ENCODE results near the gene MAGI3.
"Not testable (repeated sequence)": the region's sequence is repeated elsewhere in the genome, so short reads cannot be mapped to it uniquely, and the experiment has no call there.

MAGI3 gene

DNA sequence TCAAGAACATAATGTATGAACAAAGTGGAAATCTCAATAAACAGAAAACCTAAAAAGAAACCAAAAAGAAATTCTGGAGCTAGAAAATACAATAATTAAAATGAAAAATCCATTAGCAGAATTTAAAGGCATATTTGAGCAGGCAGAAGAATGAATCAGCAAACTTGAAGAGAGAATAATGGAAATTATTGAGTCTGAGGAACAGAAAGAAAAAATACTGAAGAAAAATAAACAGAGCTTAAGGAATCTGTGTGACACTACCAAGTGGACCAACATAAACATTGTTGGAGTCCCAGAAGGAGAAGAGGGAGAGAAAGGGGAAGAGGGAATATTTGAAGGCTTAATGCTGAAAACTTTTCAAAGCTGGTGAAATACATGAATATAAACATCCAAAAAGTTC lies 54.5 kb downstream of the MAGI3 start:
- no peak for DNase-seq

DNA sequence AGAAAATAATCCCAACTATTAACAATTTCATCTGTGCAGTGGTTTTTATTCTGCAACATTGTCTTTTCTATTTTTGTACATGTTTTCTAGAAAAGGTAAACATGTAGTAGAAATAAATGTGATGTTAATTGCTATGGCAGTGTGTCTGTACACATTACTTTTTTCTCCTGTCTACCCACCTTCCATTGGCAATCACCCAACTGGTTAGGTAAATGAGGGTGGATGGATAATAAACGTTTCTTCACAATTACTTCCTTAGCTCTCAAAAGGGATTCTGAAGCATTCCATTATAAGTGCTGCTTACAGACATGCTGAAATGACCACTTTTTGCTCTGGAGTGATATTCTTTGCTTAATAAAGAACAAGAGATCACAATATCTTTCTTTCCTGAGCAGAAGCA lies 61.4 kb downstream of the MAGI3 start:
- no peak for DNase-seq

DNA sequence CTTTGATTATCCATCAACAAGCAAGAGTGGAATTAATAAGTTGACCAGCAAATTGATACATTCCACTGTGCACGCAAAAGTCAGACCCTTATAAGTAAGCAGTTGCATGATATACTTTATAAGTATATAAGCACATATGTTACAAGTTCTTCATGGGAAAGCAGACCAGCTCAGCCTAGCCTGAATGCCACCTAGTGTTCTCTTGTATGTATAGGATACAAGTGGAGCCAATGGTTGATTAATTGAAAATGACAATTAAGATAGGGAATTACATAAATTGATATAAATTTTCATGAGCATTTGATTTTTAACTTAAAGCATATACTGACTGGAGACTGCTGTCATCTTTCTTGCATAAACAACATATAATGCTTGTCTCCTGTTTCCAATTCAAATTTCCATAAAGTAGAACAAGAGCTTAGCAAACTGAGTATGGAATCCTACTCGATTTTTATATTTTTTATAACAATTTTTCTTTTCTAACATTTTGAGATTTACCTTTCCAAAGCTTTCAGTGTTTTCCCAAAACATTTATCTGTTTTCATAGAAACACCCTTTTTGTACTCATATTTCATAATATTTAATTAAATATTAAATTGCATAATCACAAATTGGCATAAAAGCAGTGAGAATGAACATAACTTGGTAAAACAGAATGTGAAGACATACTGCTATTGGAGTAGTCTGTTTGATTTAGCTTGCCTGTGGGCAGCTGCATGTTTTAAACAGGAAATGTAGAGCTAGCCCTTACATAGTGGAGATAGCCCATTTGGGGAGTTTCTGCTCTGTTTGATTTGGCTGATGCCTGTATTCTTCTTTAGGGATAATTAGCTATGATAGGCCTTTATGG lies 62.8 kb downstream of the MAGI3 start:
- DNase-seq, result no peak

DNA sequence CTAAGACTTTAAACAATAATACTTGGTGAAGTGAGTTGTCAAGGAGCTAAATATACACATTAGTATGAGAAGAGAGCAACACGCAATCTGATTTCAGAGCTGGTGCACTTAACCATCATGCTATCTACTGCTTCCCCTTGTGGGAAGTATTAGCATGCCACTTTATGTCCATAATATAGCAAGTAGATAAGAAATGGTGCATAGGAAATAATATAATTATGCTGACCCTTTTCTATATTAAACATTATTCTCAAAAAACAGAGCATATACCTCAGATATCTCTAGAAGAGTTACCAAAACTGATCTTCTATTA lies 63.4 kb downstream of the MAGI3 start:
- no peak for DNase-seq

DNA sequence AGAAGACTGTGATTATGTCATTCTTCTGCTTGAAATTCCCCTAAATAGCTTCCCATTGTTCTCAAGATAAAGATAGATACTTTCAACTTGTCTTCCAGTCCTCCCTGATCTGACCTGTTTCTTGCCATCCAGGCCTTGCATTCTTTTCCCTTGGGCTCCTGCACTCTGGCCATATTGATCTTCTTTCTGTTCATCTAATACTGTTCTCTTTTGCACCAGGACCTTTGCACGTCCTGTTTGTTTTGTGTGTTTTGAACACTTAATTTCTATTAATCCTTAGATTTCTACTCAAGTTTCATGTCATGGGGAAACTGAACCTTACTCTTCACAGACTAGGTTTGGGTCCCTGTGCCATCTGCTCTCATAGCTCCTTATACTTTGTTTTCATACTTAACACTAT lies 65.1 kb downstream of the MAGI3 start:
- no peak for DNase-seq

DNA sequence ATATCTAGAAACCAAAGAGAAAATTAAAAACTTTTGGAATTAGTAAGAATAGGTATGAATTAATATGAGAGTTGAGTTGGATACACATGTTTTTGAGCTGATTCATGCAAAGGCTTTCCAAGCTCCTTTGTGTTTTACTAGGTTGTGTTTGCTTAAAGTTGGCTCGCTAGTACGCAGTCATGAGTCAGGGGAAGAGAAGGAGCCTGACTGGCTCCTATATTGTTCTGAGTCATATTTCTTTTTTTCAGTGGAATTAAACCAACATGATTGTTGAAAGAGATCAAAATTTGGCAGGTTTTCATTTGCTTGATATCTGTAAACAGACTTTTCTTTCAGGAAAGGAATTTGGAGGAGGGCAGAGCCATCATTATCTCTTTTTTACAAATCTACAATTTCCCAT lies 66.7 kb downstream of the MAGI3 start:
- no peak for DNase-seq

DNA sequence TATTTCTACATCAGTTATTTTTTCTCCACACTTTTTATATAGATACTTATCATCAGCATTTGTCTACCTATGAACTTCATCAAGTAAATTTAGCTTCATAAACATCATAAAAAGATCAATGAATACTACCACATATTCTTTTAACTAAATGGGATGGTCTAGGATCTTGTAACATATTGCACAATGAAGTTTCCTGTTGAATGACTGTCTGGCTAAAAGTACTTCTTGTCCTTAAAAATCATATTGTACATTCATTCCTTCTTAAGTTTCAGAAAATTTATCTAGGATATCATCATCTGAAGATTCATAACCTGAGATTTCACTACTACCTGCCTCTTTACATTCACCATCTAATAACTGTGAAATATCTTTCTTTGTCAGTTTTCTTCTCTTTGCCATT lies 69.0 kb downstream of the MAGI3 start:
- no peak for DNase-seq

DNA sequence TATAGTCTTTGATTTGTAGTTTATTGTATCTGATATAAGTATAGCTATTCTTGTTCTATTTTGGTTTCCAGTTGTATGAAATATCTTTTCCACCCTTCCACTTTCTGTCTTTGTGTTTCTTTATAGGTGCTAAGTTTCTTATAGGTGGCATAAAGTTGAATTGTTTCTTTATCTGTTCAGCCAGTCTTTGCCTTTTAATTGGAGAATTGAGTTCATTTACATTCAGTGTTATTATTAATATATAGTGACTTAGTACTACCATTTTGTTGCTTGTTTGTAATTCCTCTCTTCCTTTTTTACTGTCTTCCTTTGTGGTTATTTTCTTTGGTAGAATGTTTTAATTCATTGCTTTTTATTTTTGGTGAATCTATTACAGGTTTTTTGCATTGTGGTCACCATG lies 77.7 kb downstream of the MAGI3 start:
- DNase-seq, result no peak

DNA sequence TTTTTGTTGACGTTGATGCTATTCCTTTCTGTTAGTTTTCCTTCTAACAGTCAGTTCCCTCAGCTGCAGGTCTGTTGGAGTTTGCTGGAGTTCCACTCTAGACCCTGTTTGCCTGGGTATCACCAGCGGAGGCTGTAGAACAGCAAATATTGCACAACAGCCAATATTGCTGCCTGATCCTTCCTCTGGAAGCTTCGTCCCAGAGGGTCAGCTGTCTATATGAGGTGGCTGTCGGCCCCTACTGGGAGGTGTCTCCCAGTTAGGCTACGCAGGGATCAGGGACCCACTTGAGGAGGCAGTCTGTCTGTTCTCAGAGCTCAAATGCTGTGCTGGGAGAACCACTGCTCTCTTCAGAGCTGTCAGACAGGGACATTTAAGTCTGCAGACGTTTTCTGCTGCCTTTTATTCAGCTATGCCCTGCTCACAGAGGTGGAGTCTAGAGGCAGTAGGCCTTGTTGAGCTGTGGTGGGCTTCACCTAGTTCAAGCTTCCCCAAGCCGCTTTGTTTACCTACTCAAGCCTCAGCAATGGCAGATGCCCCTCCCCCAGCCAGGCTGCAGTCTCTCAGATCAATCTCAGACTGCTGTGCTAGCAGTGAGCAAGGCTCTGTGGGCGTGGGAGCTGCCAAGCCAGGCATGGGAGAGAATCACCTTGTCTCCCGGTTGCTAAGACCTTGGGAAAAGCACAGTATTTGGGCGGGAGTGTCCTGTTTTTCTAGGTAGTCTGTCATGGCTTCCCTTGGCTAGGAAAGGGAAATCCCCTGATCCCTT lies 88.3 kb downstream of the MAGI3 start:
- not testable (repeated sequence) for DNase-seq

DNA sequence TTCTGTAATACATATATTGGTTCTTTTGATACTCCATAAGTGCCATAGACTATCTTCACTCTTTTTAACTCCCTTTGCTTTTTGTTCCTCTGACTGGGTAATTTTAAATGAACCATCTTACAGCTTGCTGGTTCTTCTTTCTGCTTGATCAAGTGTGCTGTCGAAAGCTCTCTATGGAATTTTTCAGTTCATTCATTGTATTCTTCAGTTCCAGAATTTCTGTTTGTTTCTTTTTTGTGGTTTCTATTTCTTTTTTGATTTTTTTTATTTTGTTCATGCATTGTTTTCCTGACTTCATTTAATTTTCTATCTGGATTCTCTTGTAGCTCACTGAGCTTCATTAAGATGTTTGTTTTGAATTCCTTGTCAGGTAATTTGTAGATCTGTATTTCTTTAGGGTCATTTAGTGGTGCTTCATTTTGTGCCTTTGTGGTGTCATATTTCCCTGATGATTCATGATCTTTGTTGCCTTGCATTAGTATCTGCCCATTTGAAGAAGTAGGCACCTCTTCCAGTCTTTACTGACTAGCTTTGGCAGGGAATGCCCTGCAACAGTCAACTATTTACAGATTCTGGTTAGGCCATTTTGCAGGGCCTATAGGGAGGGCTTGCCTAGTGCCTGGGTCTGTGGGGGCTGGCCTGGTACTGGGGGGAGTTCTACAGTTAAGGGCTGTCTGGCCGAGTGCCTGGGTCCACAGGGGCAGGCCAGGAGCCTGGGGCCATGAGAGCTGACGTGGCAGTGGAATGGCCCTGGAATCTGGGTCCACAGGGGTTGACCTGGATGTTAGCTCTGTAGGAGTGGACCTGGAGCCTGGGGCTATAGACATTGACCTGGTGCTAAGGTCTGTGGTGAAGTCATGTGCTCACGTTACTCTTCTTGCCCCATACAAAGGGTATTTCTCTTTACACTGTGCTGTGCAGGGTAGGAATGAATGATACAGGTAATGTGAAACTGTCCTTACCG lies 89.7 kb downstream of the MAGI3 start:
- no peak for DNase-seq

DNA sequence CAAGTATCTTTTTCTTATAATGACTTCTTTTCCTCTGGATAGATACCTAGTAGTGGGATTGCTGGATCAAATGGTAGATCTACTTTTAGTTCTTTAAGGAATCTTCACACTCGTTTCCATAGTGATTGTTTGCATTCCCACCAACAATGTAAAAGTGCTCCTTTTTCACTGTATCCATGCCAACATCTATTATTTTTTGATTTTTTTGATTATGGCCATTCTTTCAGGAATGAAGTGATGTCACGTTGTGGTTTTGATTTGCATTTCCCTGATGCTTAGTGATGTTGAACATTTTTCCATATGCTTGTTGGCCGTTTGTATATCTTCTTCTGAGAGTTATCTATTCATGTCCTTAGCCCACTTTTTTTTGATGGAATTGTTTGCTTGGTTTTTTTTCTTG lies 94.8 kb downstream of the MAGI3 start:
- DNase-seq, result not testable (repeated sequence)

DNA sequence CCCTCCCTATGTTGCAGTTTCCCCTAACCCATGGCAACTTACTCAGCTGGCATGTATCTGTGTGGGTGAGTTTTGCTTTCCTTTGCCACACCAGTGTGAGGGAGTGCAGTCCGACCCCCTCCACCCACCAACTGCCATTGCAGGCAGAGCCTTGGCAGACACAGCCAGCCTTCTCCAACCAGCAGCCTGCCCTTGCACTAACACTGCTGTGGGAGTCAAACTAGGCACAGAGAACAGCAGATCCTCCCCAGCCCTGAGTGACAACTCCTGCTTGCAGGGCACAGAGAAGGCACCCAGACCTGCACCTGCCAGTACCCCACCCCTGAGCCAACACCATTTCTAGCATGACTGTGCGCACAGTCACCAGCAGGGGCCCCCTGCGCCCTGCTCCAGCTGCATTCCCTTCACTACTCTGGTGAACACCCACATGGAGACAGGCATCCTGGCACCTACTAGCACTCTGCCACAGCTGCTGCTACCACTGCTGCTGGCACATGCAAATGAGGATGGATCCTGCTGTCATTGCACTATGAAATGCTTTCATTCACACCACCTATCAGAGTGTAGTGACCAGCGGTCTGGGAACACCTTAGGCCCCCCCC lies 98.4 kb downstream of the MAGI3 start:
- DNase-seq, result no peak

DNA sequence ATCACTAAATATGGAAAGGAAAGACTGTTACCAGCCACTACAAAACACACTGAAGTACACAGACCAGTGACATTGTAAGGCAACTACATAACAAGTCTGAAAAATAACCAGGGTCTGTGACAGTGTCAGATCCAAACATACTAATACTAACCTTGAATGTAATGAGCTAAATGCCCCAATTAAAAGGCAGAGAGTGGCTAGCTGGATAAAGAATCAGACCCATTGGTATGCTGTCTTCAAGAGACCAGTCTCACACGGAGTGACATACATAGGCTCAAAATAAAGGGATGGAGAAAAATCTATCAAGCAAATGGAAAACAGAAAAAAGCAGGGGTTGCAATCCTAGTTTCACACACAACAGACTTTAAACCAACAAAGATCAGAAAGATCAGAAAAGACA lies 100.1 kb downstream of the MAGI3 start:
- DNase-seq, result no peak

DNA sequence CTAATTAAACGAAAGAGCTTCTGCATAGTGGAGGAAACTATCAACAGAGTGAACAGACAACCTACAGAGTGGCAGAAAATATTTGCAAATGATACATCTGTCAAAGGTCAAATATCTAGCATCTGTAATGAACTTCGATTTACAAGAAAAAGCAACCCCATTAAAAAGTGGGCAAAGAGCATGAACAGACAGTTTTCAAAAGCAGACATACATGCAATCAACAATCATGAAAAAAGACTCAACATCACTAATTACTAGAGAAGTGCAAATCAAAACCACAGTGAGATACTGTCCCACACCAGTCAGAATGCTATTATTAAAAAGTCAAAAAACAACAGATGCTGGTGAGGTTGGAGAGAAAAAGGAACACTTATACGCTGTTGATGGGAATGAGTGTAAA lies 103.2 kb downstream of the MAGI3 start:
- DNase-seq, result no peak

DNA sequence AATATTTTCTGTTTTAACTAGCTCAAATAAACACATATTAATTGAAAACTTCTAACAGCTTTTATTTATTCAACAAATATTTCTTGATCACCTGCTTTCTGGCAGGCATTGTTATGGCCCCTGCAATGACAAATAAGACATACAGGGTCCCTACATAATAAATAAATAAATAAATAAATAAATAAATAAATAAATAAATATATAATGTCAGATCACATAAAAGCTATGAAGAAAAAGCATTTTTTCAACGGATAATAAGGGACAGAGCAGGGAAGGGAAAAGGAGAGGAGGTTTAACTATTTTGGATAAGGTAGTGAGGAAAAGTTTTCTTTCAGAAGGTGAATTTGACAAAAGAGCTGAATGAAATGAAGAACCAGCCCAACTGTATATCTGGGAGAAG lies 115.0 kb downstream of the MAGI3 start:
- DNase-seq, result no peak

DNA sequence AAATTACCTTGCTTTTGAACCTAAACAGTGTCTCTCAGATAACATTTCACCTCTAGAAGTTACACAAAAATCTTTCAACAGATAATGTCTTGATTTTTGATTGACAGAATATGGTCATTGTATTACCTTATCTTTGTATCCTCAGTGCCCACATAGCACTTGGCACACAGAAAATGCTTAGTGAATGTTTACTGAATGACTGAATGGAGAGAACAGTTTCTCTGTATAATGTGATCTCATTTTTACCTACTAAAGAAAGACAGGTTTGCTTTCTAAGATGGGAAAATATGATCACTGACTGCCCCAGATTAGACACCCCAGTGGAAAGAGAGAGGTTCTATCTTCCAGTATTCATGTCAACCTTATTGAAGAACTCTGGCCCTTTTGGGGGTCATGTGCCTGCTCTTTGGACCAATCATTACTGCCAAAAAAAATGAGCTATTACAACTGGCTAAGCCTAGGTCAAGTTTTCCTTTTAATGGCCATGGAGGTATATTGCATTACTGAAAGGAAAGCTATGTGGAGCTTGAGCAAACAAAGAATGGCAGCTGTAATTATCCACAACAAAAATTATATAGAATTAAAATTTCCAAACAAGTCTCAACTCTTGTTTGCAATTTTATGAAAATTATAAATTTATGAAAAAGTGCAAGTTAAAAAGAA lies 117.4 kb downstream of the MAGI3 start:
- no peak for DNase-seq

DNA sequence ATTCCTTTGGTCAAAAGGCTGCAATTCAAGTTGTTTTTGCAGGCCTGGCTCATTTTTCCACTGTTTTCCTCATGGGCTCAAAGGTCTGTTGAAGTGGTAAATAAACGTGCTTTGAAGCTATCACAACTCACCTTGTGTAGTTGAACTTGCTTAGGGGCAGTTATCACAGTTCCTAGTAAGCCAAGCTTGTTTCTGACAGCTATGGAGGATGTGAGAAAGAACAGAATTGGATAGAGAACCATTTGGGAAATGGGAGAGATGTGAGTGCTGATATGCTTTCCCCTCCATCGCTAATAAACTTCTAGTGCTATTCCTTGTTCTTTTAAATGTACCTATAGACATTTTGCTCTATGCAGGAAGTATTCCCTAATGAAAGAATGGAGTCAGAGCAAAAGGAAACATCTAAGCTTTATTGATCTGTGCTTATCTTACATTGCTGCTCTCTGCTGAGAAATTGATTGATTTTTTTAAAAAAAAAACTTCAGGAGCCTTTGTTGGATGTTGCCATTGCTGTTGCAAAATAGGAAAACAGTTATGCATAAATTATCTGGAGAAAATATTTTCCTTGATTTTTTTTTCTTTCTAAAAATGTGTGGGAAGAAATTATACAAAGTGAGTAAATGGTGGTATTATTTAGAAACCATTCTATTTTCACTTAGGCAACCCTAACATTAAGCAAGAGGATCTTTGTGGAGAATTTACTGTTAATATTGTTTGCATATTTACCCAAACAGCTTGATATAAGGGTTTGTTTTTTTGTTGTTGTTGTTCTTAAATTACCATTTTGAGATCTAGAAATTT lies 118.2 kb downstream of the MAGI3 start:
- no peak for DNase-seq

DNA sequence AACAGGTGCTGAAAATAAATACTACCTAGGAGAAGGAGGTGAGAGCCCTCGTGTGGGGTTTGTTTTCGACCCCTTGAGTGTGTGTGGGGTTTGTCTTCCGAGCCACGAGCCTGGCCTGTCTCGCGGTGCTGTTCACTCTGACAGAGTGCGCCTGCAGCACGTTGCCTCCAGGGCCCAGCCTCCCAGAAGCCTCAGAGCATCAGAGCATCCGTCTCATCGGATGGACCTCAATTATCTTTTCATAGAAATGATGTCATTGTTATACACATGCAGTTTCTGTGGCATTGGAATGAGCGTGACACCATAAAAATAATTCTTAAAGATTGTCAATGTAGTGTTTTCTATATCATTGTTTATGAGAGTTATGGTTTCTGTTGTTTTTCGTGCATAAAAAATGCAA lies 119.5 kb downstream of the MAGI3 start:
- not testable (repeated sequence) for DNase-seq

DNA sequence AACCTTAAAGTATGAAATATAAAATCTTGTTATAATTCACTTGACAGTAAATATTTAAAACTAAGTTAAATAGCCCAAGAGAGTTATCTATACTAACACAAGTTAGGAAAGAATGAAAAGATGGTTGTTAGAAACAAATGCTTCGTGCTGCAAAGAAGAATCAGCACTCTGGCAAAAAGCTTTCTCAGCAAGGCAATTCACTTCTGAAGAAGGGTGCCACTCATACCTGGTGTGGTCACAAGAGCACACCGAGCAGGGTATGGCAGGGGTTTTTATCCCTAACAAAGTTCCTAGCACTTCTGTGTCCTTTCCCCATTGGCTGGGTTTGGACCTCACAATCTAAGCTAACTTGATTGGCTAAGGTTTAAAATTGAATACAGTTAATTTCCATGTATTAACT lies 121.0 kb downstream of the MAGI3 start:
- DNase-seq, result no peak

DNA sequence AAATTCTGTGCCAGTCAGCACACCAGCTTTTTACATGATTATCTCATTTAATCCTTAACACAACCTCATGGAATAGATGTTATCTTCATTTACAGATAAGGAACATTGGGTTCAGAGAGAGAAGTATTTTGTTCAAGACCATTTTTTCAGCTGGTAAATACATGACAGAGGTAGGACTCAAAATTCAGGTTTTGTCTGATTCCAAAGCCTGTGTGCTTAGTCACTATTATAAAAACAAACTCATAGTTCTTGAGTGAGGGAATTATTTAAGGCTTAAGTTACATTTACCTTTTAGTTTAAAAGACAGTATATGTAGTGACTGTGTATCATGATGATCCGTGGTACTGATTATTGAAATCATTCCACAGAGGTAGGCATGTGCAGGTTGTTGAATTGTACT lies 125.2 kb downstream of the MAGI3 start:
- DNase-seq, result no peak

DNA sequence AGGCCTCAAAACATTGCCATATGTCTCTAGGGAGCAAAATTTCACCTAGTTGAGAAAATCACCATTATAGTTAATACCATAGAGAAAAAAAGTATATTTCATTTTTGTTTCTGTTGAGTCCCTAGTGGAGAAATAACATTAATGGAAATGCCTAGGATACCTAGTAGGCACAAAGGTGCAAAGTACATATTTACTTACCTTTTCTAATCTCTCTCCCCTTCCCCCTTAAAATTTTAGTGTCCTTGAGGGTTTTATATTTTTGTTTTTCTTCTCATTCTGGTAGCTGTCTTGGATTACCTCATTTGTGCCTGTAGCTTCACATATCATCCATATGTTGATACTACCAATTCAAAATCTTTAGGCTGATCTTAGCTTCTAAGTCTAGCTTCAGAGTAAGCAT lies 127.0 kb downstream of the MAGI3 start:
- no peak for DNase-seq

DNA sequence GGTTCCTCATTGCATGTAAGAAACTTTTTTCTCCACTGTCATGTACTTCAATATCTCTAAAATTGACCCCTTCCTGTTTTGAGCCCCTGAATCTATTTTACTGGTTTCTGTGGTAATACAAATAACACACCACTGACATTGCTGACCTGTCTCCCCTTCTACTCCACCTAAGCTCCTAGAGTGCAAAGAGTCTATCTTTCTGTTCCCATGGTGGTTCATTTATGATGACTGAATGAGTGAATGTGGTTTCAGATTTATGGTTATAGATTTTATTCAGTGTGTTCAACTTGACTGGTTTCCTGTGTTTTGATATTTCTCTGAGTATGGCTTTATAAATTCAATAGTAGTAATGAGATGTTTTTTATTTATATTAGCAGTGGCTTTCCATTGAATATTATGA lies 127.7 kb downstream of the MAGI3 start:
- no peak for DNase-seq
